GM12891 (cell line): ENCODE results near the gene GABRR2.

Experiments used
- POLR2A ChIP-seq: IDR thresholded peaks from 2 replicates; pipeline ENCODE4 v1.6.1; 2011; ENCODE audit warnings: low read depth, low read length, control low read depth
- POLR2AphosphoS5 ChIP-seq: IDR thresholded peaks from 2 replicates; pipeline ENCODE4 v1.6.1; 2011; ENCODE audit warnings: low read depth, low read length, control low read depth

DNA sequence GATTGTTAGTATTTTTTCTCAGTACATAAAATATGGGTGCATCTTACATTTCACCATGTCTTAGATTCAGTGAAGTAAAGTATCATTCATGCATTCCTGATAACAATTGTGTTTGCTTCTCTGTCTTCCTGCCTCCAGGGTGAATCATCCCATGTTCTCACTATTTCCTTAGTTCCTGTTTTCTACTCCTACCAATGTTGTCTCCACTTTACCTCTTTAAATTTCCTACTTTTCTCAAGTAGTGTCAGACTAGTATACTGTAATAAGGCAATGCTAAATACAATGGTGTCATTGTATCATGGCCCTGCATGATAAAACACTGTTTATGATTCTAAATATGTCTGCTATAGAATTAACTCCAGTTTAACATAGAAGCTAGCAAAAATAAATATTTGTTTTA, 60.5 kb downstream of the GABRR2 start:
- TF ChIP-seq POLR2AphosphoS5 (no peak), POLR2A (no peak)
